NCI-H345 treated with DMSO at 0.1 percent for 48 hours (cell line): ENCODE data around the gene TKTL1.
"Not testable (repeated sequence)": the region's sequence is repeated elsewhere in the genome, so short reads cannot be mapped to it uniquely, and the experiment has no call there.

ENCODE experiments used
- DNase-seq: peaks from one replicate; lab custom pipeline; 2025; ENCODE audit not compliant: unreplicated experiment; lab: John Stamatoyannopoulos, UW

TKTL1 gene, protein sequence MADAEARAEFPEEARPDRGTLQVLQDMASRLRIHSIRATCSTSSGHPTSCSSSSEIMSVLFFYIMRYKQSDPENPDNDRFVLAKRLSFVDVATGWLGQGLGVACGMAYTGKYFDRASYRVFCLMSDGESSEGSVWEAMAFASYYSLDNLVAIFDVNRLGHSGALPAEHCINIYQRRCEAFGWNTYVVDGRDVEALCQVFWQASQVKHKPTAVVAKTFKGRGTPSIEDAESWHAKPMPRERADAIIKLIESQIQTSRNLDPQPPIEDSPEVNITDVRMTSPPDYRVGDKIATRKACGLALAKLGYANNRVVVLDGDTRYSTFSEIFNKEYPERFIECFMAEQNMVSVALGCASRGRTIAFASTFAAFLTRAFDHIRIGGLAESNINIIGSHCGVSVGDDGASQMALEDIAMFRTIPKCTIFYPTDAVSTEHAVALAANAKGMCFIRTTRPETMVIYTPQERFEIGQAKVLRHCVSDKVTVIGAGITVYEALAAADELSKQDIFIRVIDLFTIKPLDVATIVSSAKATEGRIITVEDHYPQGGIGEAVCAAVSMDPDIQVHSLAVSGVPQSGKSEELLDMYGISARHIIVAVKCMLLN

DNA sequence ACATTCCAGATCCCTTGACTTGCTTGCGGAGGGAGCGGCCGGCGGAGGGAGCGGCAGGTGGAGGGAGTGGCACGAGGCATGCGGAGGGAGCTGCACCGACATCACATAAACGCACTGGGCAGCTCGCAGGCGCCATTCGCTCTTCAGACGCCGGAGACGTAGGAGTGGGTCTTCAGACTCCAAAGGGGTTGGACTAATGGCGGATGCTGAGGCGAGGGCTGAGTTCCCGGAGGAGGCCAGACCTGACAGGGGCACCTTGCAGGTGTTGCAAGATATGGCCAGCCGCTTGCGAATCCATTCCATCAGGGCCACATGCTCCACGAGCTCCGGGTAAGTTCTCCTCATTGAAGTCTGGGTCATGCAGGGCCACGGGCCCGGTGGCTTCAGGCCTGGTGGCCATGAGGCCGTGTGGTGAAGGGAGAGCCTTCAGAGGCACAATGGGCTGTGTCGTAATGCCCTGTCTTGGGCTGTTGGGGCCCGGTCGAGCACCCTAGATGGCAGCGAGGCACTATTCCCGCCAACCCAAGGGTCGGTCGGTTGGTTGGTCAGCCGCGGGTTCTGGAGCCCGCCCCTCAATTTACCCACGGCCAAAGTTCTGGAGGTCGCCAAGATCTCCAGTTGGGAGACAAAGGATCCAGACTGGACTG is at the start of gene TKTL1:
TSS of gene TKTL1 (plus strand) at position 132 of the 647 bp plus-strand sequence. CDS start at position 197, 65 bp downstream.
- no peak for DNase-seq

DNA sequence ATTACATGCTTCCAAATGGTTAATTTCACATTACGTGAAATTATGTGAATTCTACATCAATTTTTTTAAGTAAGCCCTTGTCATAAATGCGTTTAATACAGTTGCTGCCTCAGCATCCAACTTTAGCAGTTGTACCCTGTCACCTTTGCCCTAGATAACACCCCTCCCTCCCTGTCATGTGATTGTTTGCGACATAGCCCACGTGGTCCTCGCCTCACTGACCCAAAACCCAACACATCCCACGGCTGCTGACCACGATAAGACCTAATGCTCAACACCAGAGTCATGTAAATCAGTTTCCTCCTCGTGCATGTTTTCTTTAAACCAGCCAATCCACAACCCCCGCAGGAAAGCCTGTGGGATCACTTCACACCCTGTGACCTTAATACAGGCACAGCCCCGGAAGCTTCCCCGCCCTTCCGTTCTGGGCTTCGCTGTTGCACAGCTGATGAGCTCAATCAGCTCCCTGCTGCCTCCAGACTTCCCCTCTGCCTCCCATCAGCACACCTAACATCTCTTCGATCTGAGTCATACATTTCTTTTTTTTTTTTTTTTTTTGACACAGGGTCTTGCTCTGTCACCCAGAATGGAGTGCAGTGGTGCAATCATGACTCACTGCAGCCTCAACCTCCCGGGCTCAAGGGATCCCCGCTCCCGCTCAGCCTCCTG is 48.1 kb upstream of the TKTL1 start:
- DNase-seq: not testable (repeated sequence)

DNA sequence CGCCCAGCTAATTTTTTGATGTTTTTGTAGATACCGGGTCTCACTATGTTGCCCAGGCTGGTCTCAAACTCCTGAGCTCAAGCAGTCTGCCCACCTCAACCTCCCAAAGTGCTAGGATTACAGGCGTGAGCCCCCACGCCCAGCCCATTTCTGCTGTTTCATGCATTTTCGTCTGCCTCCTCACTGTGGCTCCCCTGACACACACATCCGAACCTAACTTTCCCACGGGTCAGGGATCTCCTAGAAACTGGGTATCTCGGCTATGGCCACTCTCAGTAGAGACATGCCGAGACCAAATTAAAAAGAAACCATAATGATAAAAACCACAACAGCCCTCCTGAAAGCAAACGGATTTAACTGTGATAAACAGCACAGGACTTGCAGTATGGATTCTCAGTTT is 47.5 kb upstream of the TKTL1 start:
- DNase-seq: not testable (repeated sequence)

DNA sequence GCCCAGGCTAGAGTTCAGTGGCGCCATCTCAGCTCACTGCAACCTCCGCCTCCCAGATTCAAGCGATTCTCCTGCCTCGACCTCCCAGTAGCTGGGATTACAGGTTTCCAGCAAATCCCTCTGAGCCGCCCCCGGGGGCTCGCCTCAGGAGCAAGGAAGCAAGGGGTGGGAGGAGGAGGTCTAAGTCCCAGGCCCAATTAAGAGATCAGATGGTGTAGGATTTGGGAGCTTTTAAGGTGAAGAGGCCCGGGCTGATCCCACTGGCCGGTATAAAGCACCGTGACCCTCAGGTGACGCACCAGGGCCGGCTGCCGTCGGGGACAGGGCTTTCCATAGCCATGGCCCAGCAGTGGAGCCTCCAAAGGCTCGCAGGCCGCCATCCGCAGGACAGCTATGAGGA is 38.3 kb upstream of the TKTL1 start, which contains the start of gene OPN1MW3:
TSS of gene OPN1MW3 (plus strand) at position 301 of the 400 bp plus-strand sequence. CDS start at position 339, 38 bp downstream.
- DNase-seq: not testable (repeated sequence)

DNA sequence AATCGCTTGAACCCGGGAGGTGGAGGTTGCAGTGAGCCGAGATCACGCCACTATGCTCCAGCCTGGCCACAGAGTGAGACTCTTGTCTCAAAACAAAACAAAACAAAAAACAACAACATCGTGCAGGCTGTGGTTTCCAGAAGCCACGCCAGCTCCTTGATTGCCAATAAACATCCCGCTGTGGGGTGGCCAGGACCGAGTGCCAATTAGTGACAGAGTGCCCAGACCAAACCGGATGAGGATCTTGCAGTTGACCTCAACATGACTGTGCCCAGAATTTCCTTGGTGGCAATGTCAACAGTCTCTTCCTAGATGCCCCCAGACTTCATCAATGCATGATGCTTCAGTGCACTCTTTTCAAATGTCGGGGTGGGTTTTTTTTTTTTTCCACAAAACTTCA is 36.9 kb upstream of the TKTL1 start:
- not testable (repeated sequence) for DNase-seq

DNA sequence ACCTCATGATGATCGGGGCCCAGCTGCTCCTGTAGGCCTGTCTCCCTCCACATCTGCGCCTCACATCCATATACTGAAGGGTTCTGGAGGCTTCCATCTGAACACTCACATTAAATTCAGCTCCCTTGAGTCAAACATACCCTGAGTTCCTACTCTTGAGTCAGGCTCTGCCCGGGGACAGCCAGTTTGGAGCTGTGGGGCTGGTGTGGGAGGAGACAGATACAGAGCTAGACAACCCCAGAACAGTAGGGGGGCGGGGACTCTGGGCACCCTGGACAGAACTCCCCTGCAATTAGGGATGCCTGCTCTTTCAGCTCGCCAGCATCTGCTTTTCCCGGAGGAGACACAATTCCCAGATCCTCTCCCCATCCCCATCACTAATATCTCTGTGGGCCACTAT is 32.5 kb upstream of the TKTL1 start:
- DNase-seq: not testable (repeated sequence)

DNA sequence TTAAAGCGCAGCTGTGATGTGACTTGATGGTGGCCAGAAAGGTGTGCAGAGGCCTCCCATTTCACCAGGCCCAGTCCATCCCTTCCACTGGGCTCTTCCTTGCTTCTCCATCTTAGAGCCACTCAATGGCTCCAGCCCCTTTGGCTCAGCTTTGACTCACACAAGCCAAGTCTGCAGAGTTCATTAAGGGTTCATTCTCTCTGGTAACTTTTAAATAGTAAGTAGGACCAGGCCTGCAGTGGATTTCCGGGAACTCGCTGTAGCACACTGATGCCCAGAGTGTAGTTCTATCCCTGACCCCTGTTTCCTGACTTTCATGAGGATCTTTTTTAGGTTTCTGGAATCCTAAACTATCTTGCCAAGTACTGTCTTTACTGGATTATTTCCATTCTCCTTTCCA is 26.4 kb upstream of the TKTL1 start:
- not testable (repeated sequence) for DNase-seq

DNA sequence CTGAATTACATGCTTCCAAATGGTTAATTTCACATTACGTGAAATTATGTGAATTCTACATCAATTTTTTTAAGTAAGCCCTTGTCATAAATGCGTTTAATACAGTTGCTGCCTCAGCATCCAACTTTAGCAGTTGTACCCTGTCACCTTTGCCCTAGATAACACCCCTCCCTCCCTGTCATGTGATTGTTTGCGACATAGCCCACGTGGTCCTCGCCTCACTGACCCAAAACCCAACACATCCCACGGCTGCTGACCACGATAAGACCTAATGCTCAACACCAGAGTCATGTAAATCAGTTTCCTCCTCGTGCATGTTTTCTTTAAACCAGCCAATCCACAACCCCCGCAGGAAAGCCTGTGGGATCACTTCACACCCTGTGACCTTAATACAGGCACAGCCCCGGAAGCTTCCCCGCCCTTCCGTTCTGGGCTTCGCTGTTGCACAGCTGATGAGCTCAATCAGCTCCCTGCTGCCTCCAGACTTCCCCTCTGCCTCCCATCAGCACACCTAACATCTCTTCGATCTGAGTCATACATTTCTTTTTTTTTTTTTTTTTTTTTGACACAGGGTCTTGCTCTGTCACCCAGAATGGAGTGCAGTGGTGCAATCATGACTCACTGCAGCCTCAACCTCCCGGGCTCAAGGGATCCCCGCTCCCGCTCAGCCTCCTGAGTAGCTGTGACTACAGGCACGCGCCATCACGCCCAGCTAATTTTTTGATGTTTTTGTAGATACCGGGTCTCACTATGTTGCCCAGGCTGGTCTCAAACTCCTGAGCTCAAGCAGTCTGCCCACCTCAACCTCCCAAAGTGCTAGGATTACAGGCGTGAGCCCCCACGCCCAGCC is 10.9 kb upstream of the TKTL1 start:
- not testable (repeated sequence) for DNase-seq

DNA sequence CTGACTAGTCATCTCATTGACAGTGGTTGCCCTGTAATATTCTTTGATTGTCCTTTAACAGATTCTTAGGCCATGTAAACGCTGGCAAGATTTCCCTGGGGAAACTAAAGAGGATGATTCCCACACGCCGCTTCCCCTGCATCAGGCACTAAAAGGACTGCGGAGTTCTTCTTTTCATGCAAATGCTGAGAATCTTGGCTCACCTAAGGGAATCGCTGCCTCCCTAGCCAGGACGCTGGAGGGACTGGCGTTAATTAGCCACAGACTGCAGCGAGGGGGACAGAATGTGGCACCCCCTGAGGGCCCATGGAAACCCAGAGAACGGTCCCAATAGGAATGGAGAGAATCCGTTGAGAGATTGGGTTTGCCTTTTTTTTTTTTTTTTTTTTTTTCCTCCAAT is 9.2 kb upstream of the TKTL1 start:
- not testable (repeated sequence) for DNase-seq

DNA sequence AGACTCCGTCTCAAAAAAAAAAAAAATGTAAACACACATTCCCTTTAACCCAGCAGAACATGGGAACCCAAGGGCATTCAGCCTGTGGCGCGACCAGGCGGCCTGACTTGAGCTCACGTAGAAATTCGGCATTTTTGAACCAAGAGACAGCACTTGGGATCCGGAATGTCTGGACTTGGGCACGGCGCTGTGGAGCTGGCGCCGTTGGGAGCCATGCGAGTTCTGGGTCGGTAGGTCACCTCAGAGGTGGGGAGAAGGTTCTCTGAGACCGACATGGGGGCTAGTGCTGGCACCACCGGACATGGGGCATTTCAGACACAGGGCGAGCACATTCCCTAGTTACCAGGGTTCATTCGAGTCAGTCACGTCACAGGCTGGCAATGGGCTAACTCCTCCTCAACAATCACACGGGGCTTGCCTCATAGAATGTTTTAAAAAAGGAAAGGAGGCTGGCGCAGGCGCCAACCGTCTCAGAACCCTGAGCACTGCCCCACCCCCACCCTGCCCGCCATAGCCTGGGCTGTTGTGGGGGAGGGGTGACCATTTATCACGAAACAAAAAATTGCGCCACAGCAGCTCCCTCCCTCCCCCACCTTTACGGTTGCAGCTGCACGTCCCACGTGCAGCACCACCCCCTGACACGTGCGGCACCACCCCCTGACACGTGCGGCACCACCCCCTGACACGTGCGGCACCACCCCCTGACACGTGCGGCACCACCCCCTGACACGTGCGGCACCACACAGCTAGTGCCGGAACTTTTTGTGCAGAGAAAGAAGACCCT is 612 bp upstream of the TKTL1 start, which contains the start of gene TEX28:
TSS of gene TEX28 (minus strand) at position 334 of the 784 bp plus-strand sequence. CDS start 3,007 bp downstream, outside the sequence.
- DNase-seq: no peak

DNA sequence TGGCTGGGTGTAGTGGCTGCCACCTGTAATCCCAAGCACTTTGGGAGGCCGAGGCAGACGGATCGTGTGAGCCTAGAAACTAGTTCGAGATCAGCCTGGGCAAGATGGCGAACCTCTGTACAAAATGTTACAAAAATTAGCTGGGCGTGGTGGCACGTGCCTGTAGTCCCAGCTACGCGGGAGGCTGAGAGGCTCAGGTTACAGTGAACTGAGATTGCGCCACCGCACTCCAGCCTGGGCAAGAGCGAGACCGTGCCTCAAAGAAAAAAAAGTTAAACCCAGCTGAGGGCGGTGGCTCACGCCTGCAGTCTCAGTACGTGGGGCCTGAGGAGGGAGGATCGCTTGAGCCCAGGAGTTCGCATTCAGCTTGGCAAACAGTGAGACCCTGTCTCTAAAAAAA is 1.1 kb downstream of the TKTL1 start:
- DNase-seq: no peak

DNA sequence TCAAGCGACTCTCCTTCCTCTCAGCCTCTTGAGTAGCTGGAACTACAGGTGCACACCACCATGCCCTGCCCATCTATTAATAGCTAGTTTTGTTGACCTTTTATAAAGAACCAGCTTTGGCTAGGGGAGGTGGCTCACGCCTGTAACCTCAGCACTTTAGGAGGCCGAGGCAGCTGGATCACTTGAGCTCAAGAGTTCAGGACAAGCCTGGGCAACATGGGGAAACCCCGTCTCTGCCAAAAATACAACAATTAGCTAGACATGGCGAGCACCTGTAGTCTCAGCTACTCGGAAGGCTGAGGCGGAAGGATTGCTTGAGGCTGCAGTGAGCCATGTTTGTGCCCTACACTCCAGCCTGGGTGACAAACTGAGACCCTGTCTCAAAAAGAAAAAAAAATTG is 2.7 kb downstream of the TKTL1 start:
- DNase-seq: no peak

DNA sequence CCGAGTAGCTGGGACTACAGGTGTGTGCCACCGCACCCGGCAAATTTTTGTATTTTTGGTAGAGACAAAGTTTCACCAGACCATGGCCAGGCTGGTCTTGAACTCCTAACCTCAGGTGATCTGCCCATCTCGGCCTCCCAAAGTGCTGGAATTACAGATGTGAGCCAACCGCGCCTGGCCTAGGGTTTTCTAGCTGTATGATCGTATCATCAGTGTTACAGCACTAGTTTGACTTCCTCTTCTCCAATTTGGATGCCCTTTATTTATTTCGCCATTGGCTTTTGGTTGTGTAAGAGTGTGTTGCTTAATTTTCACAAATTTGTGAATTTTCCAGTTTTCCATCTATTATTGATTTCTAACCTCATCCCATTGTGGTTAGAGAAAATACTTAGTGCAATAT is 5.2 kb downstream of the TKTL1 start:
- no peak for DNase-seq

DNA sequence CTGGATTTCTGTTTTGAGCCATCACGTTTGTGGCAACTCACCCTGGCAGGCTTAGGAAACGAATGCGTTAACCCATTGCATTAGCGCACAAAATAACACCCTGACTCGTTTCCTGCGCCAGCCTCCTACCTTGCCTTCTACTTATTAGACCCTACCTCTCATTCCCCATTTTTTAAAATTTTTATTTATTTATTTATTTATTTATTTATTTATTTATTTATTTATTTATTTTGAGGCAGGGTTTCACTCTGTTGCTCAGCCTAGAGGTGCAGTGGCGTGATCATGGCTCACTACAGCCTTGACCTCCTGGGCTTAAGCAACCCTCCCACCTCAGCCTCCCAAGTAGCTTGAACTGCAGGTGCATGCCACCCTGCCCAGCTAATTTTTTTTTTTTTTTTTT is 7.4 kb downstream of the TKTL1 start:
- not testable (repeated sequence) for DNase-seq

DNA sequence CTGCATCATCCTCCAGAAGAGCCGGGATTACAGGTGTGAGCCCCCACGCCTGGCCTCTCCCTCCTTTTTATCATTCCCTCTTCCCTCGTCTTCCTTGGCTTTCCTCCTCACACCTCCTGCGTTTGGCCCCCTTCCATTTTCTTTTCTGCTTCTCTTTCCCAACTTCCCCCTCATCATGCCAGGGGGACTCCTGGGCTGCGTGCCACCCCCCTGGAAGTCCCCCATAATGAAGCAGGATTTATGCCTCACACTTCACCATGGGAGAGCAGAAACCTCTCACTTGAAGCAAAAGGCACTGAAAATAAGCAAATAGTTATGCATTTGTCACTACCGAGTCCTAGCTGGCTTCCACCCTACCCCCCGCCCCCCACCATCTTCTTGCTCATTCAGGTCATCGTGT is 7.9 kb downstream of the TKTL1 start:
- no peak for DNase-seq

DNA sequence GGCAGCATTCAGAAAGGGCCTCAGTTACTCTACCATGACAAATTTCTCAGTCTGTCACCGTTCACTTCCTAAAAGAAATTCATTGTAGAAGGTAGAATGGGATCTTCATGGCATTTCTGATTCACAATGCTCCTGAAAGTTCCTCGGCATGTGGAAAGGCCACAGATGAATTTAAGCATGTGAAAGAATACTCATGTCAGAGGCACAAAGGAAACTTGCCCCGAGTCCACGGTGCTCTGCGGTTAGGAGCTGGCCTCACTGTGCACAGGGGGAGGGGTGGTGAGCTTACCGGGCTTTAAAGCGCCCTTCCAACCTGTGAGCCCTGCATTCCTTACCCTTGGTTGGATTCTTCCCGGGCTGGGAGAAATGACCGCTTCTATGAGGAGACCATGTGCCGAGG is 9.3 kb downstream of the TKTL1 start:
- DNase-seq: no peak

DNA sequence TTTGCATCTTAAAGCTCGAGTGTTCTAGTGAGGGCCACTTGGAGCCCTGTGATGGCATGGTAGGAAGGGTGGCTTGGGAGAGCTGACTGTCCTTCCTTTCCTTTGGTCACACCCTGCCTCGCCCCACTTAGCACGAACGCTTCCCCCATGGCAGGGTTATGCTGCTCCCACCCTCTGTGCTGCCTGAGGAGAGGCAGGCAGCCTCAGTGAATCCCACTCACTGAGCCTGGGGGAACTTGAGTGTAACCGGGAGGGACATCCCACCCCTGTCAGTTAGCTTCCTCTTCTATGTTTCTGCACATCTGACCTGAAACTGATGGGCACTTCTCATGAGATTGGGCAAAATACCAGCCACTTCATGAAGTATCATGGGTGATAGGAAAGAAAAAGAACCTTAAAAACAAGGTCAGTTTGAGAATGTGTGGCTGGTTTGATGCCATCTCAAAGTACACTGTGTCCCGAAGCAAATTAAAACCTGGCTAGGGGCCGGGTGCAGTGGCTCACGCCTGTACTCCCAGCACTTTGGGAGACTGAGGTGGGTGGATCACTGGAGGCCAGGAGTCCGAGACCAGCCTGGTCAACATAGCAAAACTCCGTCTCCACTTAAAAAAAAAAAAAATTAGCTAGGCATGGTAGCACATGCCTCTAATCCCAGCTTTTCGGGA is 10.1 kb downstream of the TKTL1 start:
- no peak for DNase-seq

DNA sequence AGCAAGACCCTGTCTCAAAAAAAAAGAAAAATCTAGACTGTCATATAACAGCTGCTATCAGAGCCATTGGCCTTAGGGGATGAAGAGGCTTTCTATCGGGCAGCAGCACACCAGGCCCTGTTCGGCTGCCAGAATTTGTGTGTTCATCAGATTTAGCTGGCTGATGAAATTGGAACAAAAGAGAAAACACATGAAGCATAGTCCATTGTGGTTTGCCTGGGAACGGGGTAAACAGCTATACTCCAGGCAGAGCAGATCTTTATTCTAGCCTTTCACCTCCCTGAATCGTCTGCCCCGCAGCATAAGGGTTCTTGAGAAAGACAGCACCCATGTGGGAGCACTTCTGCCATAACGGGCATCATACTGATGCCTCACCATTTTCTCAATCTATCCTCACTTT is 11.6 kb downstream of the TKTL1 start:
- no peak for DNase-seq
